Stimulated activated CD8-positive, alpha-beta memory T cell treated with anti-CD3 and anti-CD28 coated beads, Interleukin-15, amount 100 ng/mL, for 48 hours (primary cell): ENCODE data around the gene FOXN3.
"Not testable (repeated sequence)": the region's sequence is repeated elsewhere in the genome, so short reads cannot be mapped to it uniquely, and the experiment has no call there.

Experiments
- DNase-seq, 2 donors: peaks; one replicate each; pipeline ENCODE4 v3.0.0-alpha.2; 2020; ENCODE audit warnings: low read depth in 2 of 2

The FOXN3 gene

GRCh38 chr14:89131004-89131750, 285.9 kb downstream of the FOXN3 start:
- no peak for DNase-seq

GRCh38 chr14:89129570-89129969, 287.5 kb downstream of the FOXN3 start:
- no peak for DNase-seq

- DNase-seq: no peak
These were observed 288.6 kb downstream of the FOXN3 start for GRCh38 chr14:89128311-89129026.

- no peak for DNase-seq
These were observed 290.6 kb downstream of the FOXN3 start for GRCh38 chr14:89126461-89126860.

- no peak for DNase-seq
These were observed 291.8 kb downstream of the FOXN3 start for GRCh38 chr14:89125216-89125615.

GRCh38 chr14:89123851-89124250, 293.2 kb downstream of the FOXN3 start:
- DNase-seq: no peak

GRCh38 chr14:89123215-89123614, 293.8 kb downstream of the FOXN3 start:
- no peak for DNase-seq

GRCh38 chr14:89121968-89122620, 294.9 kb downstream of the FOXN3 start:
- DNase-seq: no peak

GRCh38 chr14:89117012-89117411, 300.0 kb downstream of the FOXN3 start:
- DNase-seq: no peak

GRCh38 chr14:89114109-89114508, 302.9 kb downstream of the FOXN3 start:
- DNase-seq: no peak

GRCh38 chr14:89112720-89113119, 304.3 kb downstream of the FOXN3 start:
- no peak for DNase-seq

- DNase-seq: not testable (repeated sequence)
These were observed 305.1 kb downstream of the FOXN3 start for GRCh38 chr14:89111766-89112543.

GRCh38 chr14:89111232-89111631, 305.8 kb downstream of the FOXN3 start:
- DNase-seq: not testable (repeated sequence)

- no peak for DNase-seq
These were observed 306.9 kb downstream of the FOXN3 start for GRCh38 chr14:89110110-89110509.

- DNase-seq: no peak
These were observed 308.4 kb downstream of the FOXN3 start for GRCh38 chr14:89108608-89109007.

- no peak for DNase-seq
These were observed 309.4 kb downstream of the FOXN3 start for GRCh38 chr14:89107626-89108025.
